WTC11 (cell line): Measurements from ENCODE around the gene OR6J1. TPM values are rescaled to one million over a fixed set of nuclear protein-coding genes. Genes with fewer than 3 reads are reported as not detected.

Experiments
- ATAC-seq: fragments of 200-7000 bp; cut with Tn5 transposase; 2 replicates; pipeline ENCODE4 v1.10.0; 2021; ENCODE audit warnings: mild to moderate bottlenecking, moderate library complexity
- CTCF ChIA-PET: fragments of 300-600 bp; sonication (Branson Sonifier 250); formaldehyde crosslinking; loops from one replicate; lab custom pipeline; 2021; ENCODE audit warnings: antibody characterized with exemption; lab: Charles Lee
- POLR2A ChIA-PET: fragments of 350-600 bp; sonication (Branson Sonifier 250); formaldehyde crosslinking; loops from one replicate; lab custom pipeline; 2021; ENCODE audit warnings: antibody characterized with exemption; lab: Charles Lee
- DNase-seq: peaks from one replicate; pipeline ENCODE4 v3.0.0; 2021; ENCODE audit warnings: low spot score
- H3K27ac Mint-ChIP-seq: 2 replicates; pipeline ENCODE4 v1.8.0; 2021; ENCODE audit warnings: mixed read lengths
- H3K27me3 Mint-ChIP-seq: 2 replicates; pipeline ENCODE4 v1.8.0; 2021; ENCODE audit warnings: low read depth, mild to moderate bottlenecking, moderate library complexity, mixed read lengths
- H3K36me3 Mint-ChIP-seq: 2 replicates; pipeline ENCODE4 v1.8.0; 2021; ENCODE audit warnings: mixed read lengths
- H3K4me1 Mint-ChIP-seq: 2 replicates; pipeline ENCODE4 v1.8.0; 2022; ENCODE audit warnings: mixed read lengths
- H3K4me3 Mint-ChIP-seq: 2 replicates; pipeline ENCODE4 v1.8.0; 2021; ENCODE audit warnings: mild to moderate bottlenecking, moderate library complexity, mixed read lengths
- H3K9me3 Mint-ChIP-seq: 2 replicates; pipeline ENCODE4 v1.8.0; 2021; ENCODE audit warnings: mixed read lengths
- CBFB ChIP-seq: sonication (generic); formaldehyde crosslinking; IDR thresholded peaks from 2 replicates; pipeline ENCODE4 v1.8.1; 2022; ENCODE audit warnings: mild to moderate bottlenecking, low read depth, missing genetic modification reagents
- CTCF ChIP-seq: fragments of 200-600 bp; IDR thresholded peaks from 2 replicates; pipeline ENCODE4 v1.8.0; 2022; ENCODE audit warnings: antibody characterized with exemption
- ERG ChIP-seq: fragments of 250-450 bp; sonication (Bioruptor Pico); IDR thresholded peaks from 2 replicates; pipeline ENCODE4 v1.8.0; 2021; ENCODE audit warnings: mild to moderate bottlenecking
- FOXP1 ChIP-seq: sonication (generic); formaldehyde crosslinking; IDR thresholded peaks from 2 replicates; pipeline ENCODE4 v1.8.0; 2022; ENCODE audit warnings: missing genetic modification reagents, mild to moderate bottlenecking, moderate library complexity, borderline replicate concordance
- HMGA2 ChIP-seq: fragments of 250-450 bp; sonication (Bioruptor Pico); IDR thresholded peaks from 2 replicates; pipeline ENCODE4 v1.4.0; 2021; ENCODE audit warnings: mild to moderate bottlenecking, moderate library complexity
- MLX ChIP-seq: sonication (generic); formaldehyde crosslinking; IDR thresholded peaks from 2 replicates; pipeline ENCODE4 v1.8.1; 2023; ENCODE audit warnings: mild to moderate bottlenecking, missing genetic modification reagents, moderate library complexity
- MYBL2 ChIP-seq: sonication (generic); formaldehyde crosslinking; IDR thresholded peaks from 2 replicates; pipeline ENCODE4 v1.8.1; 2023; ENCODE audit warnings: mild to moderate bottlenecking, moderate library complexity, missing genetic modification reagents
- PRRX2 ChIP-seq: fragments of 250-450 bp; sonication (Bioruptor Pico); IDR thresholded peaks from 2 replicates; pipeline ENCODE4 v1.8.0; 2021; ENCODE audit warnings: mild to moderate bottlenecking
- STAT6 ChIP-seq: sonication (generic); formaldehyde crosslinking; conservative IDR thresholded peaks from 2 replicates; pipeline ENCODE4 v1.8.1; 2023; ENCODE audit warnings: mild to moderate bottlenecking, low read depth, missing genetic modification reagents, moderate library complexity
- TEAD4 ChIP-seq: sonication (generic); formaldehyde crosslinking; IDR thresholded peaks from 2 replicates; pipeline ENCODE4 v1.8.0; 2022; ENCODE audit warnings: mild to moderate bottlenecking, missing genetic modification reagents
- ZNF281 ChIP-seq: sonication (generic); formaldehyde crosslinking; IDR thresholded peaks from 2 replicates; pipeline ENCODE4 v1.8.0; 2023; ENCODE audit warnings: mild to moderate bottlenecking, missing genetic modification reagents
- ZNF512 ChIP-seq: sonication (generic); formaldehyde crosslinking; IDR thresholded peaks from 2 replicates; pipeline ENCODE4 v1.8.1; 2022; ENCODE audit warnings: missing genetic modification reagents, borderline replicate concordance
- total RNA-seq: library from RNA; stranded (reverse); gene quantifications from 3 replicates; pipeline ENCODE4 v1.2.3, GENCODE V29; 2021
- TF ChIP-seq, protein P1 (sequence below): sonication (generic); formaldehyde crosslinking; IDR thresholded peaks from 2 replicates; pipeline ENCODE4 v1.8.1; 2022; ENCODE audit warnings: mild to moderate bottlenecking, moderate library complexity, missing genetic modification reagents
- TF ChIP-seq, protein P2 (sequence below): sonication (generic); formaldehyde crosslinking; IDR thresholded peaks from 2 replicates; pipeline ENCODE4 v1.8.1; 2023; ENCODE audit warnings: mild to moderate bottlenecking, missing genetic modification reagents, moderate library complexity
- TF ChIP-seq, protein P3 (sequence below): sonication (generic); formaldehyde crosslinking; IDR thresholded peaks from 2 replicates; pipeline ENCODE4 v1.8.0; 2022; ENCODE audit warnings: mild to moderate bottlenecking, missing genetic modification reagents
- TF ChIP-seq, protein P4 (sequence below): sonication (generic); formaldehyde crosslinking; IDR thresholded peaks from 2 replicates; pipeline ENCODE4 v1.8.1; 2022; ENCODE audit warnings: low read depth, mild to moderate bottlenecking, moderate library complexity, missing genetic modification reagents, borderline replicate concordance

The OR6J1 gene
- total RNA-seq, 1 experiment from 2014 or later: not detected

DNA sequence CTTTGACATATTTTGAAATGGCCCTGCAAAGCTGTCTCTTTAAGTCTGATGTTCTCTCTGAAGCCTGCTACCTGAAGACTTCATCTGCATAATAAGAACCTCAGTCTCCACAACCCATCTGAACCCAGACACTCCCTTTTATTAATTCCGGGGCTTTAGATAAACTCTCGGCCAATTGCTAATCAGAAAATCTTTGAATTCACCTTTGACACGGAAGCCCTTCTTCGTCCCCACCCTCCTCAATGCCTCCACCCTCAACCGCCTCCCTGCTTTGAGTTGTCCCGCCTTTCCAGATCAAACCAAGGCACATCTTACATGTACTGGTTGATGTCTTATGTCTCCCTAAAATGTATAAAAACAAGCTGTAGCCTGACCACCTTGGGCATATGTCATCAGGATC is 17.6 kb downstream of the OR6J1 start (continued):
- TF ChIP-seq, protein P1, sequence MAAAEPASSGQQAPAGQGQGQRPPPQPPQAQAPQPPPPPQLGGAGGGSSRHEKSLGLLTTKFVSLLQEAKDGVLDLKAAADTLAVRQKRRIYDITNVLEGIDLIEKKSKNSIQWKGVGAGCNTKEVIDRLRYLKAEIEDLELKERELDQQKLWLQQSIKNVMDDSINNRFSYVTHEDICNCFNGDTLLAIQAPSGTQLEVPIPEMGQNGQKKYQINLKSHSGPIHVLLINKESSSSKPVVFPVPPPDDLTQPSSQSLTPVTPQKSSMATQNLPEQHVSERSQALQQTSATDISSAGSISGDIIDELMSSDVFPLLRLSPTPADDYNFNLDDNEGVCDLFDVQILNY (CRISPR knock-in tag): no peak
- TF ChIP-seq, protein P2, sequence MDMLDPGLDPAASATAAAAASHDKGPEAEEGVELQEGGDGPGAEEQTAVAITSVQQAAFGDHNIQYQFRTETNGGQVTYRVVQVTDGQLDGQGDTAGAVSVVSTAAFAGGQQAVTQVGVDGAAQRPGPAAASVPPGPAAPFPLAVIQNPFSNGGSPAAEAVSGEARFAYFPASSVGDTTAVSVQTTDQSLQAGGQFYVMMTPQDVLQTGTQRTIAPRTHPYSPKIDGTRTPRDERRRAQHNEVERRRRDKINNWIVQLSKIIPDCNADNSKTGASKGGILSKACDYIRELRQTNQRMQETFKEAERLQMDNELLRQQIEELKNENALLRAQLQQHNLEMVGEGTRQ: no peak

GRCh38 chr14:22623047-22623446 is 21.1 kb downstream of the OR6J1 start:
- H3K27ac Mint-ChIP-seq: no peak overlapping the region
- ChIA-PET POLR2A (no interaction called here), CTCF (interaction anchor here (0.8 kb wide), 1 partner anchor 53 kb away, joined by 4 read pairs; no protein-coding TSS in a partner anchor)
- ATAC-seq: no peak
- peaks cover 14% of the 10 kb centered on the region for H3K4me1 Mint-ChIP-seq
- no peak for TF ChIP-seq ERG (CRISPR knock-in tag)
- TF ChIP-seq PRRX2 (CRISPR knock-in tag): no peak
- TF ChIP-seq STAT6 (CRISPR knock-in tag): no peak
- TF ChIP-seq MLX (CRISPR knock-in tag): no peak
- TF ChIP-seq, protein P1 (CRISPR knock-in tag): no peak
- no peak for TF ChIP-seq CTCF
- TF ChIP-seq MYBL2 (CRISPR knock-in tag): no peak
- TF ChIP-seq, protein P3, sequence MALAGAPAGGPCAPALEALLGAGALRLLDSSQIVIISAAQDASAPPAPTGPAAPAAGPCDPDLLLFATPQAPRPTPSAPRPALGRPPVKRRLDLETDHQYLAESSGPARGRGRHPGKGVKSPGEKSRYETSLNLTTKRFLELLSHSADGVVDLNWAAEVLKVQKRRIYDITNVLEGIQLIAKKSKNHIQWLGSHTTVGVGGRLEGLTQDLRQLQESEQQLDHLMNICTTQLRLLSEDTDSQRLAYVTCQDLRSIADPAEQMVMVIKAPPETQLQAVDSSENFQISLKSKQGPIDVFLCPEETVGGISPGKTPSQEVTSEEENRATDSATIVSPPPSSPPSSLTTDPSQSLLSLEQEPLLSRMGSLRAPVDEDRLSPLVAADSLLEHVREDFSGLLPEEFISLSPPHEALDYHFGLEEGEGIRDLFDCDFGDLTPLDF (CRISPR knock-in tag): no peak
- no peak for TF ChIP-seq FOXP1 (CRISPR knock-in tag)
- TF ChIP-seq TEAD4 (CRISPR knock-in tag): no peak
- H3K4me3 Mint-ChIP-seq: no peak overlapping the region
- DNase-seq: no peak
- H3K9me3 Mint-ChIP-seq: peaks cover 15% of the 10 kb centered on the region
- peaks cover 20% of the 10 kb centered on the region for H3K27me3 Mint-ChIP-seq
- H3K36me3 Mint-ChIP-seq: peaks cover 6% of the 10 kb centered on the region

DNA sequence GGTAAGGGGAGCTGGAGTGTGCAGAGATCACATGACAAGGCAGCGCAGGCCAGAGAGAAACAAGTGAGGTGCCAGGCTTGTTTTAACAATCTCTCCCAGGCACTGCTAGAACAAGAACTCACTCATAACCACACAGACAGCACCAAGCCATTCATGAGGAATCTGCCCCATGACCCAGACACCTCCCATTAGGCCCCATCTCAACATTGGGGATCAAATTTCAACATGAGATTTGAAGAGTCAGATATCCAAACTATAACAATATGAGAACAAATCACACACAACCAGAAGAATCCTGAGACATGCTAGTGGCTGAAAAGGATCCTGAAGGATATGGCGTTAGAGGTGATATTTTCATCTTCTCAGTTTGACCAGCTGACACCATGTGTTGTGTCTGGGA is 21.9 kb downstream of the OR6J1 start:
- H3K4me1 Mint-ChIP-seq: peaks cover 8% of the 10 kb centered on the region
- H3K27ac Mint-ChIP-seq: no peak overlapping the region
- ATAC-seq (no peak), DNase-seq (no peak)
- H3K36me3 Mint-ChIP-seq: peaks cover 6% of the 10 kb centered on the region
- H3K4me3 Mint-ChIP-seq: no peak overlapping the region
- POLR2A ChIA-PET: no interaction called here
- H3K9me3 Mint-ChIP-seq: peaks cover 15% of the 10 kb centered on the region
- H3K27me3 Mint-ChIP-seq: peaks cover 20% of the 10 kb centered on the region
- CTCF ChIA-PET: no interaction called here
- TF ChIP-seq ZNF281 (CRISPR knock-in tag) (no peak), CBFB (CRISPR knock-in tag) (no peak), HMGA2 (no peak), ZNF512 (CRISPR knock-in tag) (no peak)
- TF ChIP-seq, protein P4, sequence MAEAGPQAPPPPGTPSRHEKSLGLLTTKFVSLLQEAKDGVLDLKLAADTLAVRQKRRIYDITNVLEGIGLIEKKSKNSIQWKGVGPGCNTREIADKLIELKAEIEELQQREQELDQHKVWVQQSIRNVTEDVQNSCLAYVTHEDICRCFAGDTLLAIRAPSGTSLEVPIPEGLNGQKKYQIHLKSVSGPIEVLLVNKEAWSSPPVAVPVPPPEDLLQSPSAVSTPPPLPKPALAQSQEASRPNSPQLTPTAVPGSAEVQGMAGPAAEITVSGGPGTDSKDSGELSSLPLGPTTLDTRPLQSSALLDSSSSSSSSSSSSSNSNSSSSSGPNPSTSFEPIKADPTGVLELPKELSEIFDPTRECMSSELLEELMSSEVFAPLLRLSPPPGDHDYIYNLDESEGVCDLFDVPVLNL (CRISPR knock-in tag): no peak
